Right lobe of liver (tissue), 6 donors: ENCODE results near the gene FBXL14. TPM values are rescaled to one million over a fixed set of nuclear protein-coding genes. Genes with fewer than 3 reads are reported as not detected.

Experiments used
- ATAC-seq, 4 donors: fragments of 200-7000 bp; cut with Tn5 transposase; one replicate each; pipeline ENCODE4 v1.9.1; 2020; ENCODE audit warnings: mild to moderate bottlenecking in 4 of 4, moderate library complexity in 4 of 4
- DNase-seq, 3 donors: peaks; one replicate each; pipeline ENCODE4 v3.0.0-alpha.2; 2020
- H3K27ac ChIP-seq, 3 donors: fragments of 200-600 bp; one replicate each; pipeline ENCODE4 v1.8.0; 2022
- H3K27me3 ChIP-seq, 2 donors: fragments of 200-600 bp; one replicate each; pipeline ENCODE4 v1.8.0; 2022
- H3K36me3 ChIP-seq, 4 donors: fragments of 200-600 bp; sonication (generic) in 1 of 4; one replicate each; pipeline versions ENCODE4 v1.5.1 to v1.8.0; 2017 to 2022; ENCODE audit warnings: control low read depth in 1 of 4
- H3K4me1 ChIP-seq, 4 donors: fragments of 200-600 bp; sonication (generic) in 1 of 4; one replicate each; pipeline versions ENCODE4 v1.5.1 to v1.8.0; 2017 to 2022; ENCODE audit warnings: control low read depth in 1 of 4
- H3K4me3 ChIP-seq, 3 donors: fragments of 200-600 bp; one replicate each; pipeline ENCODE4 v1.8.0; 2022
- H3K9me3 ChIP-seq, 4 donors: fragments of 200-600 bp; sonication (generic) in 1 of 4; one replicate each; pipeline versions ENCODE4 v1.5.1 to v1.8.0; 2017 to 2022; ENCODE audit warnings: control low read depth in 1 of 4
- CTCF ChIP-seq, 4 donors: fragments of 200-600 bp in 3 of 4; fragments of 450-650 bp in 1 of 4; IDR thresholded peaks; one replicate each; pipeline versions ENCODE4 v1.5.1 to v1.8.0; 2016 to 2022; ENCODE audit warnings: antibody characterized with exemption in 4 of 4, mild to moderate bottlenecking in 2 of 4
- POLR2A ChIP-seq: fragments of 450-650 bp; IDR thresholded peaks from one replicate; pipeline ENCODE4 v1.6.1; 2017; ENCODE audit warnings: antibody characterized with exemption, mild to moderate bottlenecking
- WGBS: methylation state at CpG from one replicate; pipeline ENCODE4 v1.1.6; 2018; ENCODE audit warnings: low coverage, low lambda C conversion rate; ENCODE audit not compliant: insufficient coverage; ENCODE audit errors: missing lambda C conversion rate; 5-methylcytosine and 5-hydroxymethylcytosine counted together
- intact Hi-C, 2 donors: fragments of 100-400 bp; cut with DNase I; formaldehyde crosslinking; loops; one replicate each; pipeline versions ENCODE4 v1.11.2 to v1.14.1; 2022
- long read RNA-seq: library from polyadenylated mRNA; unstranded; transcript quantifications from one replicate; pipeline ENCODE4 v2.0.0, GENCODE V29; 2019
- total RNA-seq, 6 experiments: library from RNA; depleted of rRNA in 2 of 6; stranded (reverse); fragments of >200 nt in 2 of 6; fragmentation: NEBNext Ultra II Directional in 3 of 6; extraction: Animal tissue kit (Norgen Biotek cat#: 25700) in 3 of 6; gene quantifications; one replicate each; pipeline versions ENCODE4 v1.1.0 to v1.2.4, GENCODE V29; 2016 to 2023
- donor health status: DM: no; HTN: yes; CAD: no.
- donor health status: DM: no; HTN: no; CAD: no.
- donor health status: DM: no; HTN: no; CAD: no.
- donor health status: DM: no; HTN: yes; CAD: no.
- donor health status: DM: no; HTN: yes; CAD: no.

The FBXL14 gene
- total RNA-seq: 1 to 10 TPM; 4.7 to 6.8 (median 5.4) TPM
- long read RNA-seq, partial matches to known transcripts: 0 of 1 reads
- long read RNA-seq, other reads (novel, unspliced or antisense): 1 of 1 reads

GRCh38 chr12:1594261-1595025 lies at the start of gene FBXL14:
Gene FBXL14, minus strand, starts transcription at chr12:1594581. Its CDS starts 515 bp downstream, at chr12:1594066.
- peak; percentile 90 to 94 (median 93) for DNase-seq
- TF ChIP-seq CTCF (IDR thresholded peaks at IDR 0.05) (no peak), POLR2A (peak; percentile 68)
- intact Hi-C loops: no loop called here
- Histone ChIP-seq H3K27ac (peak within 1 kb of the TSS; percentile 82 to 95 (median 90)), H3K4me3 (peak within 1 kb of the TSS; percentile 74 to 80 (median 79)), H3K36me3 (no peaks in the 10 kb centered on the region), H3K27me3 (no peaks in the 10 kb centered on the region), H3K9me3 (no peaks in the 10 kb centered on the region), H3K4me1 (peaks cover 0 to 35% (median 9%) of the 10 kb centered on the region in 4 donors)
- 0% methylated on average over 36 of the region's 115 CpGs for WGBS
- peak; percentile 77 to 84 (median 84) for ATAC-seq

GRCh38 chr12:1643905-1644533 lies 49.6 kb upstream of the FBXL14 start:
- Histone ChIP-seq H3K9me3 (no peaks in the 10 kb centered on the region), H3K4me1 (no peaks in the 10 kb centered on the region), H3K27me3 (no peaks in the 10 kb centered on the region), H3K36me3 (peaks cover 0 to 5% (median 0%) of the 10 kb centered on the region in 4 donors), H3K27ac (no peak overlapping the region), H3K4me3 (no peak overlapping the region)
- ATAC-seq (no peak), DNase-seq (no peak)
- intact Hi-C loops: loop anchor here (10.0 kb wide), 1 partner anchor 291 kb away; no protein-coding TSS in a partner anchor
- 71% methylated on average over 7 of the region's 7 CpGs for WGBS
- TF ChIP-seq POLR2A (no peak), CTCF (IDR thresholded peaks at IDR 0.05) (no peak)

- Histone ChIP-seq H3K27me3 (no peaks in the 10 kb centered on the region), H3K4me3 (no peak overlapping the region), H3K9me3 (no peaks in the 10 kb centered on the region), H3K27ac (no peak overlapping the region), H3K4me1 (no peaks in the 10 kb centered on the region), H3K36me3 (peaks cover 0 to 5% (median 0%) of the 10 kb centered on the region in 4 donors)
- TF ChIP-seq CTCF (IDR thresholded peaks at IDR 0.05) (no peak), POLR2A (no peak)
- intact Hi-C loops: loop anchor here (10.0 kb wide), 1 partner anchor 292 kb away; no protein-coding TSS in a partner anchor
- no peak for ATAC-seq
- 94% methylated on average over 9 of the region's 9 CpGs for WGBS
- DNase-seq: no peak
These were observed 48.7 kb upstream of the FBXL14 start for GRCh38 chr12:1643043-1643442.

GRCh38 chr12:1642513-1642912 lies 48.1 kb upstream of the FBXL14 start:
- no peak for ATAC-seq
- WGBS: 67% methylated on average over 7 of the region's 7 CpGs
- Histone ChIP-seq H3K27ac (no peak overlapping the region), H3K27me3 (no peaks in the 10 kb centered on the region), H3K4me3 (no peak overlapping the region), H3K9me3 (no peaks in the 10 kb centered on the region), H3K36me3 (peaks cover 0 to 5% (median 0%) of the 10 kb centered on the region in 4 donors), H3K4me1 (no peaks in the 10 kb centered on the region)
- TF ChIP-seq CTCF (IDR thresholded peaks at IDR 0.05) (no peak), POLR2A (no peak)
- no peak for DNase-seq
- intact Hi-C loops: loop anchor here (10.0 kb wide), 1 partner anchor 292 kb away; no protein-coding TSS in a partner anchor
